Activated gamma-delta T cell treated with anti-CD3 and anti-CD28 coated beads, Interleukin-2, amount 50 U/mL, for 16 hours (primary cell): ENCODE measurements around the gene RBBP7.
"Not testable (repeated sequence)": the region's sequence is repeated elsewhere in the genome, so short reads cannot be mapped to it uniquely, and the experiment has no call there.

Experiments used
- DNase-seq: peaks from one replicate; pipeline ENCODE4 v3.0.0-alpha.2; 2020; ENCODE audit warnings: low read depth

RBBP7 gene

GRCh38 chrX:16862829-16863228 is 7.3 kb downstream of the RBBP7 start:
- no peak for DNase-seq

DNA sequence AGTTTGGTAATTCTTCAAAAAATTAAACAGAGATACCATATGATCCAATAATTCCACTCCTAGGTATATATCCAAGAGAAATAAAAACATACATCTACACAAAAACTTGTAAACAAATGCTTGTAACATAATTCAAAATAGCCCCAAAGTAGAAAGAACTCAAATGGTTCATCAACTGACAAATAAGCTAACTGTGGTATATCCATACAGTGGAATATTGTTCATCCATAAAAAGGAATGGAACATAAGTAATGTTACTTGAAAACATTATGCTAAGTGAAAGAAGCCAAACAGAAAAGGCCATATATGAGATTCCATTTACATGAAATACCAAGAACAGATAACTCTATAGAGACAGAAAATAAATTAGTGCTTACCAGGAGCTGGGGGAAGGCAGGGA is 13.4 kb downstream of the RBBP7 start:
- no peak for DNase-seq

- not testable (repeated sequence) for DNase-seq
Measured at GRCh38 chrX:16856076-16856404, 14.1 kb downstream of the RBBP7 start.

GRCh38 chrX:16855363-16856075 is 14.6 kb downstream of the RBBP7 start:
- no peak for DNase-seq

GRCh38 chrX:16853537-16853936 is 16.6 kb downstream of the RBBP7 start:
- no peak for DNase-seq

DNA sequence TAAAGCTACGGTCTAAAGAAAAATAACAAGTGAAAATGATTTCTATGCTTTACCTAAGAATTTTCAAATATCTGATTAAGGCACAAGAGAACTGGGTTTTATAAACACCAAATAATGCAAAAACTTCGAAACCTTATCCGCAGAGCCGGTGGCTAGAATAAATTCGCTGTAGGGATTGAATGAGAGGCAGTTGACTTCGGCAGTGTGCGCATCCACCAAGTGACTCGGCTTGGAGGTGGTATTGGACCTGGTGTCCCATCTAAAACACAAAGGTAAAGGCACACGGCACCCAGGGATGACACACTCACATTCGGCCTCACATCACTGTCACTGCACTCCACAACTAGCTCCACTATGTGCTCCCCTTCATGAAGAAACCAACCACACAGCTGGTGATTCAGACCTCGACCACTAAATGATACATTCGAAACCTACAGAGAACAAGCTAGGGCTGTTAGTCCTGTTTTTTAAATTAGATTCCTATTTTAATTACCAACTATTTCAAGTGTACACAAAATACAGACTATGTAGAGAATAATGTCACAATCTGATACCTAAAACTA is 17.5 kb downstream of the RBBP7 start:
- no peak for DNase-seq

DNA sequence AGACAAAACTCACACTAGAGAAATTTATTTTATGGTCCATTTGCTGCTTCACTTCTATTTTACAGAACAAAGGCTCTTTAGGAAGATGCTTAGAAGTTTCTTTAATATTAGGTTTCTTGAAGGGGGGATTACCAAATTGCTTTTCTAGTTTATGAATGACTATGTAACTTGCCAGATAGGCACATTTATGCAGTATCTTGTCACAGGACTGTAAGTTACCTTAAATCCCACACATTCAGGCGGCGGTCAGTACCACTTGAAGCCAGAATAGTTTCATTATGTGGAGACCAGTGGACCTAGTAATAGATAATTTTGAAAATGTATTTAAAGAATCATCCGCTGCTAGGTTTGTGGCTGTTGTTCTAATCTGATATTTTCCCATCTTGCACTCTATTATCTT is 18.3 kb downstream of the RBBP7 start:
- no peak for DNase-seq

DNA sequence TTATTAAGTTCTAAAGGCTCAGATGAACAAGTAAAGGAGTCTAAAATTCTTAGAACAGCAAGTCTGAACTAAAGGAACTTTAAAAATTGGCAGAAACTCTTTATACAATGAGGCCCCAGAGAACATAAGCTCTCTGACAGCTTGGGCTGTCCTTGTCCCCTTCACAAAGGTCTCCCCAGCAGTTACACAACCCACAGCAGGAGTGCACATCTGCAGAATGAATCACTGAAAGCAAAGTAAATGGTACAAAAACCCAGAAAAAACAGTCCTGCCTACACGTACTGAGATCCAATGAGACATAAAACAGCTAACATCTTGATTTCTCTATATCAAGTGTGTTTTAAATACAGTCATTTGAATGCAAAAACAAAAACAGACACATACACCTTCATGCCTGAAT is 18.7 kb downstream of the RBBP7 start:
- no peak for DNase-seq

DNA sequence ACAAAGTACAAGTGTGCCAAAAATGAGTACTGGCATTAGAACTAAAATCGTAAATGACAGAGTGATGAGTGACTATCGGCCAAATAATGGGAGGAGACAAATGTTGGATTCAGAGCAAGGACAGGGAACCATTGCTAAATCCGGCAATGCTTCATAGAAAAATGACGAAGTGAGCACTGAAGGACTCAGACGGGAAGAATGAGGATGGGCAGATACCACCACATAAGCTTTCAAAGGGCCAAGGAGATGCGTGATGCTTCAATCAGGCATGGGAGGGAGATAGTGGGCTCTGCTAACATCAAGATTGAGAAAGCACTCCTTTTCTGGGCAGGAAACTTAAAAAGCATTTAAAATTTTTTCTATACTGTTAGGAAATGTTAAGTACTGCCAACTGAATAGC is 21.6 kb downstream of the RBBP7 start:
- no peak for DNase-seq

GRCh38 chrX:16845686-16846085 is 24.5 kb downstream of the RBBP7 start:
- no peak for DNase-seq

GRCh38 chrX:16843208-16843909 is 26.8 kb downstream of the RBBP7 start:
- no peak for DNase-seq

- no peak for DNase-seq
Measured at GRCh38 chrX:16842684-16843083, 27.5 kb downstream of the RBBP7 start.

- DNase-seq = no peak
Measured at GRCh38 chrX:16839852-16840460, 30.2 kb downstream of the RBBP7 start.

GRCh38 chrX:16839219-16839851 is 30.8 kb downstream of the RBBP7 start:
- DNase-seq = no peak

DNA sequence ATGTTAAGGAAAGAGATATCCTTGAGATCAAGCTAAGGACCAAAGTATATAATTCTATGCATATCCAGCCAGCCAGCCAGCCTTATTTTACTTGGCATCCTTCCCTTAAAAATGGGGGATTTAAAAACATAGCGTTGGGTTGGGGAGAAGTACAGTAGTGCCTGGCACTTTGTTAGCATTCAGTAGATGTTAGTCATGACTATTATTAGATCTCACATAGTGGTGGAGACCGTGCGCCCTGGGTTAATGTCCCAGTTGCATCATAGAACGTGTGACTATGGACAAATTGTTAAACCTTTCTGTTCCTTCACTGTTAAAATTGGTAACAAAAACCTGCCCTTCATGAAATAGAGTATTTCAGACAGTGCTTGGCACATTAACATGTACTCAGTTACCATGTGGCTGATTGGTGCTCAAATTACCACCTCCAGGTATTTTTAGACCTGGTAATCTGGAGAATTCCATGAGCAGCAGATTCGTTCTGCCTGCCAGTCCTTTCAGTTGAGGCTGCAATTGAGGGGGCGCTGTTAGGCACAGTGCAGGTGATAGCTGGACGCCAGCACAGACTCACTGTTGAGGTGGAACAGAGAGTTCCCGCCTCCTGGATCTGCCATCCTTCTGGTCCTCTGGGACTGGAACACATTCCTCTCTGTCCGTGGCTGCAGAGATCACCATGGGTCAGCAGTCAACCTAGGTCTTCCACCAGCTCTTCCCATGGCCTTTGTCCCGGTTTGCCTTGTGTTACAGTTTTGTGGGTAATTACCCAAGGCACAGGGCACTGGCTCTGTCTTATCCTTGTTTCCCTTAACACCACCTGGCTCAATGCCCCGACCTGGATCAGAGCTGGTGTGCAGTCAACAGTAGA is 31.7 kb downstream of the RBBP7 start:
- DNase-seq = no peak

- DNase-seq = no peak
Measured at GRCh38 chrX:16836371-16836770, 33.8 kb downstream of the RBBP7 start.

GRCh38 chrX:16834806-16835205 is 35.4 kb downstream of the RBBP7 start:
- no peak for DNase-seq

DNA sequence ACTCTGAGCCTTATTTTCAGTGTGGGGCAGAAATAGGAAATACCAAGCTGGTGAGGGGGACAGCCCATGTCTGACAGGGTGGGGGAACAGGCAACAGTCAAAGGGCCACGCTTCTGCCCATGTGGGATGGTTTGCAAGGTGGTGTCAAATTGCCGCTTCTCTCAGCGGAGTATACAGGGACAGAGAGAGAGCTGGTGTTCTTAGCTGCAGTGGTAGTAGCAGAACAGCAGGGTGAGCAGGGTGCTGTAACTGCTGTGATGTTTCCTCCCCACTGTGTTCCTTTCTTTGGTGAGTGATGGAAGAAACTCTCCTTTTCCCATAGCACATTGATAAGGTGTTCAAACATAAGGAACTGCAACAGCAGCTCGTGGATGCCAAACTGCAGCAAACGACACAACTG is 37.9 kb downstream of the RBBP7 start:
- no peak for DNase-seq

- no peak for DNase-seq
Measured at GRCh38 chrX:16828124-16828908, 41.8 kb downstream of the RBBP7 start.

- DNase-seq = no peak
Measured at GRCh38 chrX:16827225-16827624, 42.9 kb downstream of the RBBP7 start.

DNA sequence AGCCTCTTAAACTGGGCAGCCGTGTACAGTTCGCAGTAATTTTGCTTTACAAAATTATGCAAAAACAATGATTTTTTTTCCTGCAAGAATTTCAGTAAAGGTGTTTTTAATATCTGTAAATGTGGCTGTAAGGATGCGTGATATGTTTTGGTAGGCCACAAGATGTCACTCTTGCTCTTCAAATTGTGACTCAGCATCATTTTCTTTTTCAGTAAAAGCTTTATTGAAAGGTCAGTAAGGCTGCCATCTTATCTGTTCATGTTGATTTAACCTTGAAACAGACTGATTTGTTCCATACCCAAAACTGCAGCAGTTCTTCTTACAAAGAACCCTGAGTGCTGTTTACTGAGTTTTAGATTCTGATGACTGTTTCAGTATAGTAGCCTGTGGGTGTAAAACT is 44.0 kb downstream of the RBBP7 start:
- DNase-seq = no peak
